ENCODE results near the gene SPEN. TPM values are rescaled to one million over a fixed set of nuclear protein-coding genes. Genes with fewer than 3 reads are reported as not detected.
"Not testable (repeated sequence)": the region's sequence is repeated elsewhere in the genome, so short reads cannot be mapped to it uniquely, and the experiment has no call there.

The SPEN gene
- total RNA-seq, 1 experiment from 2014 or later, result 10.1 TPM

- in situ Hi-C loops (cut with HindIII; ENCODE audit: low pct_unique_long_range_greater_than_20kb, low sequenced_read_pairs); DNase-seq (ENCODE audit: low read depth, low spot score): not testable (repeated sequence)
Observed at GRCh38 chr1:15913607-15914006, 66.1 kb downstream of the SPEN start.

DNA sequence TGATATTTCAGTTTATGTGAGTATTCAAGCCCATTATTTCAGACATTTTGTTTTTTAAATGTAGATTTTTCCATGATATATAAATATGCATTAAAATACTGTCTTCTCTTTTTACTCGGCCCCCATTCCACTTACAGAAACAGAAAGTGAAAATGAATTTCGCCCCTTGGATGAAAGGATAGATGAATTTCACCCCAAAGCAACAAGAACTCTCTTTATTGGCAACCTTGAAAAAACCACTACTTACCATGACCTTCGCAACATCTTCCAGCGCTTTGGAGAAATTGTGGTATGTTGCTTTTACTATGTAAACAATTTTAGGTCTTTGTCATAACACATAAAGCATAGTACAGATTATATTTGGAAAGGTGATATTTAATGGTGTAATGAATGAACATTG is 68.5 kb downstream of the SPEN start:
- DNase-seq (ENCODE audit: low read depth, low spot score), result no peak
- in situ Hi-C loops (cut with HindIII; ENCODE audit: low pct_unique_long_range_greater_than_20kb, low sequenced_read_pairs), result no loop called here

- in situ Hi-C loops (cut with HindIII; ENCODE audit: low pct_unique_long_range_greater_than_20kb, low sequenced_read_pairs), result no loop called here
Observed at GRCh38 chr1:15916417-15916816, 68.9 kb downstream of the SPEN start.

DNA sequence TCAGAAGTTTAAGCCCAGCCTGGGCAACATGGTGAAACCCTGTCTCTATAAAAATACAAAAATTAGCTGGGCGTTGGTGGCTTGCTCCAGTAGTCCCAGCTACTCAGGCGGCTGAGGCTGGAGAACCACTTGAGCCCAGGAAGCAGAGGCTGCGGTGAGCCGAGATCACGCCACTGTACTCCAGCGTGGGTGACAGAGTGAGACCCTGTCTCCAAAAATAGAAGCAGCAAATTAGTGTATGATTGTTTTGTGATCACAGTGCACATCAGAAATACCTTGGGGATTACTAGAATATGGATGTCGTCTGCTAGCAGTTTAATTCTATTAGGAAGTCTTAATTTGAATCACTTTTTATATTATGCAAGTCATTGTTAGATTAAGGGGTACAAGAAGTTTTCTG is 69.4 kb downstream of the SPEN start:
- DNase-seq (ENCODE audit: low read depth, low spot score), result no peak
- in situ Hi-C loops (cut with HindIII; ENCODE audit: low pct_unique_long_range_greater_than_20kb, low sequenced_read_pairs), result no loop called here

More at GRCh38 chr1:15916417-15916816, 68.9 kb downstream of the SPEN start:
- DNase-seq (ENCODE audit: low read depth, low spot score), result no peak

- in situ Hi-C loops (cut with HindIII; ENCODE audit: low pct_unique_long_range_greater_than_20kb, low sequenced_read_pairs), result no loop called here
- no peak for DNase-seq (ENCODE audit: low read depth, low spot score)
Observed at GRCh38 chr1:15918962-15919715, 71.6 kb downstream of the SPEN start.

- DNase-seq (ENCODE audit: low read depth, low spot score), result no peak
- in situ Hi-C loops (cut with HindIII; ENCODE audit: low pct_unique_long_range_greater_than_20kb, low sequenced_read_pairs), result no loop called here
Observed at GRCh38 chr1:15923241-15923640, 75.7 kb downstream of the SPEN start.

GRCh38 chr1:15926448-15926847 is 78.9 kb downstream of the SPEN start:
- in situ Hi-C loops (cut with HindIII; ENCODE audit: low pct_unique_long_range_greater_than_20kb, low sequenced_read_pairs), result not testable (repeated sequence)

DNA sequence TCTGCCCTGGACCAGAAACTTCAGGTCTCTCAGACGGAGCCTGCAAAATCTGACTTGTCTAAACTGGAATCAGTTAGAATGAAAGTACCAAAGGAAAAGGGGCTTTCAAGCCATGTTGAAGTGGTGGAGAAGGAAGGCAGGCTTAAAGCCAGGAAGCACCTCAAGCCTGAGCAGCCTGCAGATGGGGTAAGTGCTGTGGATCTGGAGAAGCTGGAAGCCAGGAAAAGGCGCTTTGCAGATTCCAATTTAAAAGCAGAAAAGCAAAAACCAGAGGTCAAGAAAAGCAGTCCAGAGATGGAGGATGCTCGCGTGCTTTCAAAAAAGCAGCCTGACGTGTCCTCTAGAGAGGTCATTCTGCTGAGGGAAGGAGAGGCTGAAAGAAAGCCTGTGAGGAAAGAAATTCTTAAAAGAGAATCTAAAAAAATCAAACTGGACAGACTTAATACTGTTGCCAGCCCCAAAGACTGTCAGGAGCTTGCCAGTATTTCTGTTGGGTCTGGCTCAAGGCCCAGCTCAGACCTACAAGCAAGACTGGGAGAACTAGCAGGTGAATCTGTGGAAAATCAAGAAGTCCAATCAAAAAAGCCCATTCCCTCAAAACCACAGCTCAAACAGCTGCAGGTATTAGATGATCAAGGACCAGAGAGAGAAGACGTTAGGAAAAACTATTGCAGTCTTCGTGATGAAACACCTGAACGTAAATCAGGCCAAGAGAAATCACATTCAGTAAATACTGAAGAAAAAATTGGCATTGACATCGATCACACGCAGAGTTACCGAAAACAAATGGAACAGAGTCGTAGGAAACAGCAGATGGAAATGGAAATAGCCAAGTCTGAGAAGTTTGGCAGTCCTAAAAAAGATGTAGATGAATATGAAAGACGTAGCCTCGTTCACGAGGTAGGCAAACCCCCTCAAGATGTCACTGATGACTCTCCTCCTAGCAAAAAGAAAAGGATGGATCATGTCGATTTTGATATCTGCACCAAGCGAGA is 81.8 kb downstream of the SPEN start:
- DNase-seq (ENCODE audit: low read depth, low spot score), result no peak
- in situ Hi-C loops (cut with HindIII; ENCODE audit: low pct_unique_long_range_greater_than_20kb, low sequenced_read_pairs), result no loop called here

More at GRCh38 chr1:15926448-15926847, 78.9 kb downstream of the SPEN start:
- not testable (repeated sequence) for DNase-seq (ENCODE audit: low read depth, low spot score)

GRCh38 chr1:15931401-15931800 is 83.9 kb downstream of the SPEN start:
- in situ Hi-C loops (cut with HindIII; ENCODE audit: low pct_unique_long_range_greater_than_20kb, low sequenced_read_pairs), result no loop called here
- no peak for DNase-seq (ENCODE audit: low read depth, low spot score)

- no peak for DNase-seq (ENCODE audit: low read depth, low spot score)
- in situ Hi-C loops (cut with HindIII; ENCODE audit: low pct_unique_long_range_greater_than_20kb, low sequenced_read_pairs), result no loop called here
Observed at GRCh38 chr1:15931884-15932283, 84.4 kb downstream of the SPEN start.

GRCh38 chr1:15932612-15933011 is 85.1 kb downstream of the SPEN start:
- in situ Hi-C loops (cut with HindIII; ENCODE audit: low pct_unique_long_range_greater_than_20kb, low sequenced_read_pairs), result no loop called here
- DNase-seq (ENCODE audit: low read depth, low spot score), result no peak

GRCh38 chr1:15933684-15934083 is 86.2 kb downstream of the SPEN start:
- in situ Hi-C loops (cut with HindIII; ENCODE audit: low pct_unique_long_range_greater_than_20kb, low sequenced_read_pairs), result no loop called here
- no peak for DNase-seq (ENCODE audit: low read depth, low spot score)

DNA sequence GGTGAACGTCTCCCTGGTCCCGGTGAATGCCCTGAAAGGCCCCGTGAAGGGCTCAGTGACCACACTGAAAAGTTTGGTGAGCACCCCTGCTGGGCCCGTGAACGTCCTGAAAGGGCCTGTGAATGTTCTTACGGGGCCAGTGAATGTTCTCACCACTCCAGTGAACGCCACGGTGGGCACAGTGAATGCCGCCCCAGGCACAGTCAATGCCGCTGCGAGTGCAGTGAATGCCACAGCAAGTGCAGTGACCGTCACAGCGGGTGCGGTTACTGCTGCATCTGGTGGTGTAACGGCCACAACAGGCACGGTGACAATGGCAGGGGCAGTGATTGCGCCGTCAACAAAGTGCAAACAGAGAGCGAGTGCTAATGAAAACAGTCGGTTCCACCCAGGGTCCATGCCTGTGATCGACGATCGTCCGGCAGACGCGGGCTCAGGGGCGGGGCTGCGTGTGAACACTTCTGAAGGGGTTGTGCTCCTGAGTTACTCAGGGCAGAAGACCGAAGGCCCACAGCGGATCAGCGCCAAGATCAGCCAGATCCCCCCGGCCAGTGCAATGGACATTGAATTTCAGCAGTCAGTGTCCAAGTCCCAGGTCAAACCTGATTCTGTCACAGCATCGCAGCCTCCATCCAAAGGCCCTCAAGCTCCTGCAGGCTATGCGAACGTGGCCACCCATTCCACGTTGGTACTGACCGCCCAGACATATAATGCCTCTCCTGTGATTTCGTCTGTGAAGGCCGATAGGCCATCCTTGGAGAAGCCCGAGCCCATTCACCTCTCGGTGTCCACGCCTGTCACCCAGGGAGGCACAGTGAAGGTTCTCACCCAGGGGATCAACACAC is 86.9 kb downstream of the SPEN start:
- DNase-seq (ENCODE audit: low read depth, low spot score), result no peak
- in situ Hi-C loops (cut with HindIII; ENCODE audit: low pct_unique_long_range_greater_than_20kb, low sequenced_read_pairs), result no loop called here

DNA sequence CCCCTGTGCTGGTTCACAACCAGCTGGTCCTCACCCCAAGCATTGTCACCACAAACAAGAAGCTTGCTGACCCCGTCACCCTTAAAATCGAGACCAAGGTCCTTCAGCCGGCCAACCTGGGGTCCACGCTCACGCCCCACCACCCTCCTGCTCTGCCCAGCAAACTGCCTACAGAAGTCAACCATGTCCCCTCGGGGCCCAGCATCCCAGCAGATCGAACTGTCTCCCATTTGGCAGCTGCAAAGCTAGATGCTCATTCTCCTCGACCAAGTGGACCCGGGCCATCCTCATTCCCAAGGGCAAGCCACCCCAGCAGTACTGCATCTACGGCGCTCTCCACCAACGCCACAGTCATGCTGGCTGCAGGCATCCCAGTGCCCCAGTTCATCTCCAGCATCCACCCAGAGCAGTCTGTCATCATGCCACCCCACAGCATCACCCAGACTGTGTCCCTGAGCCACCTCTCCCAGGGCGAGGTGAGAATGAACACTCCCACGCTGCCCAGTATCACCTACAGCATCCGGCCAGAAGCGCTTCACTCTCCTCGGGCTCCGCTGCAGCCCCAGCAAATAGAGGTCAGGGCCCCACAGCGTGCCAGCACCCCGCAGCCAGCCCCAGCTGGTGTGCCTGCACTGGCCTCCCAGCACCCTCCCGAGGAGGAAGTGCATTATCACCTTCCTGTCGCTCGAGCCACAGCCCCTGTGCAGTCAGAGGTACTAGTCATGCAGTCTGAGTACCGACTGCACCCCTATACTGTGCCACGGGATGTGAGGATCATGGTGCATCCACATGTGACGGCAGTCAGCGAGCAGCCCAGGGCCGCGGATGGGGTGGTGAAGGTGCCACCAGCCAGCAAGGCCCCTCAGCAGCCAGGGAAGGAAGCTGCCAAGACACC is 87.8 kb downstream of the SPEN start:
- in situ Hi-C loops (cut with HindIII; ENCODE audit: low pct_unique_long_range_greater_than_20kb, low sequenced_read_pairs), result no loop called here
- no peak for DNase-seq (ENCODE audit: low read depth, low spot score)

DNA sequence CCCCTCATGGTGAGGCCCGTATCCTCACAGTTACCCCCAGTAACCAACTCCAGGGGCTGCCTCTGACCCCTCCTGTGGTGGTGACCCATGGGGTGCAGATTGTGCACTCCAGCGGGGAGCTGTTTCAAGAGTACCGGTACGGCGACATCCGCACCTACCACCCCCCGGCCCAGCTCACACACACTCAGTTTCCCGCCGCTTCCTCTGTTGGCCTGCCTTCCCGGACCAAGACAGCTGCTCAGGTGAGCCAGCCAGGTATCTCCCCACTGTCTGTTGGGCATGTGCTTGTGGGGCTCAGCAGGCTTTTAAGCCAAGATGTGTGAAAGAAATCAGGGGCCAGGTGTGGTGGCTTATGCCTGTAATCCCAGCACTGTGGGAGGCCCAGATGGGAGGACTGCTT is 88.5 kb downstream of the SPEN start:
- in situ Hi-C loops (cut with HindIII; ENCODE audit: low pct_unique_long_range_greater_than_20kb, low sequenced_read_pairs), result no loop called here
- no peak for DNase-seq (ENCODE audit: low read depth, low spot score)

DNA sequence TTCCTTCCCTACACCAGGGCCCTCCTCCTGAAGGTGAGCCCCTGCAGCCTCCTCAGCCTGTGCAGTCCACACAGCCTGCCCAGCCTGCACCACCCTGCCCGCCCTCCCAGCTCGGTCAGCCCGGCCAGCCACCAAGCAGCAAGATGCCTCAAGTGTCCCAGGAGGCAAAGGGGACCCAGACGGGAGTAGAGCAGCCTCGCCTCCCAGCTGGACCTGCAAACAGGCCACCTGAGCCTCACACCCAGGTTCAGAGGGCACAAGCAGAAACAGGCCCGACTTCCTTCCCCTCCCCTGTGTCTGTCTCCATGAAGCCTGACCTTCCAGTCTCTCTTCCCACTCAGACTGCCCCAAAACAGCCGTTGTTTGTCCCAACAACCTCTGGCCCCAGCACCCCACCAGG is 89.6 kb downstream of the SPEN start:
- DNase-seq (ENCODE audit: low read depth, low spot score), result no peak
- in situ Hi-C loops (cut with HindIII; ENCODE audit: low pct_unique_long_range_greater_than_20kb, low sequenced_read_pairs), result no loop called here

DNA sequence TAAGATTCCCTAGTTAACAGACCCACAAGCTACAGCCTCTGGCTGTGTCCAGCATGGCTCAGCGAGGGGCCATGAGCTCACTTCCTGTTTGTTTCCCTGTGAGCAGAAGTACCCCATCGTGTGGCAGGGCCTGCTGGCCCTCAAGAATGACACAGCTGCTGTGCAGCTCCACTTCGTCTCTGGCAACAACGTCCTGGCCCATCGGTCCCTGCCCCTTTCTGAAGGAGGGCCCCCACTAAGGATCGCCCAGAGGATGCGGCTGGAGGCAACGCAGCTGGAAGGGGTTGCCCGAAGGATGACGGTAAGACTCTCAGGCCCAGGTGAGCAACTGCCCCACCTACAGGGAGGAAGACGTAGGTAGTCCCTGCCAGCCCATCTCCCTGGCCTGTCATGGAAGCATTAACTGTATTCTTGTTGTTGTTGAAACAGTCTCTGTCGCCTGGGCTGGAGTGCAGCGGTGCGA is 90.2 kb downstream of the SPEN start:
- DNase-seq (ENCODE audit: low read depth, low spot score), result no peak
- in situ Hi-C loops (cut with HindIII; ENCODE audit: low pct_unique_long_range_greater_than_20kb, low sequenced_read_pairs), result no loop called here

Data from SK-MEL-5 (cell line).